Measurements from ENCODE around the gene CLIC4. TPM values are rescaled to one million over a fixed set of nuclear protein-coding genes. Genes with fewer than 3 reads are reported as not detected.
"Not testable (repeated sequence)": the region's sequence is repeated elsewhere in the genome, so short reads cannot be mapped to it uniquely, and the experiment has no call there.

The CLIC4 gene
- total RNA-seq, 1 donor, result 711 TPM

DNA sequence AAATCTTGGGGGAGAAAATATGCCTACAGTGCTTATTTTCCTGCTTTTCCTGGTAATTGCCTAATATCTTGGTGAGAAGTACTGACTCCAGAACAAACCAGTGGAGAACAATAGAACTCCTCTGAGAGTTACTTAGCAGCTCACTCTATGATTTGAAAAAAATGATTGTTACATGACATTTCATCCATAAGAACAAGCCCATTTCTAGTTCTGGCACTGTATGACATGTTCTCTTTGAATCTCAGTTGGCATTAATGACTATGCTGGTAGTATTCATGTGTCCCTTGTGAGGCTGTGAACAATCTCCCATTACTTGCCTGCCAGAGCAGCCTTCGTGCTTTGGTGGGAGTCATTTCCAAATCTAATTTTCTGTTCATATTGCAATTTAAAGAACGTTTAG lies 58.0 kb downstream of the CLIC4 start:
- Histone ChIP-seq H3K4me2 (ENCODE audit: insufficient read depth, low read length) (no peak overlapping the region), H3K4me3 (ENCODE audit: insufficient read depth, low read length) (no peak overlapping the region), H3K27me3 (ENCODE audit: insufficient read depth, low read length) (no peaks in the 10 kb centered on the region), H3K27ac (ENCODE audit: low read depth, low read length) (peak overlapping the region; percentile 9), H3K9me3 (ENCODE audit: low read depth, low read length) (no peaks in the 10 kb centered on the region), H3K4me1 (ENCODE audit: insufficient read depth, low read length) (peaks cover 44% of the 10 kb centered on the region), H2AFZ (ENCODE audit: low read length) (no peak overlapping the region), H3K79me2 (ENCODE audit: insufficient read depth, low read length) (peaks cover 75% of the 10 kb centered on the region), H4K20me1 (ENCODE audit: insufficient read depth, low read length) (peaks cover 58% of the 10 kb centered on the region), H3K36me3 (ENCODE audit: insufficient read depth, low read length) (peaks cover 33% of the 10 kb centered on the region)
- TF ChIP-seq, protein P1, sequence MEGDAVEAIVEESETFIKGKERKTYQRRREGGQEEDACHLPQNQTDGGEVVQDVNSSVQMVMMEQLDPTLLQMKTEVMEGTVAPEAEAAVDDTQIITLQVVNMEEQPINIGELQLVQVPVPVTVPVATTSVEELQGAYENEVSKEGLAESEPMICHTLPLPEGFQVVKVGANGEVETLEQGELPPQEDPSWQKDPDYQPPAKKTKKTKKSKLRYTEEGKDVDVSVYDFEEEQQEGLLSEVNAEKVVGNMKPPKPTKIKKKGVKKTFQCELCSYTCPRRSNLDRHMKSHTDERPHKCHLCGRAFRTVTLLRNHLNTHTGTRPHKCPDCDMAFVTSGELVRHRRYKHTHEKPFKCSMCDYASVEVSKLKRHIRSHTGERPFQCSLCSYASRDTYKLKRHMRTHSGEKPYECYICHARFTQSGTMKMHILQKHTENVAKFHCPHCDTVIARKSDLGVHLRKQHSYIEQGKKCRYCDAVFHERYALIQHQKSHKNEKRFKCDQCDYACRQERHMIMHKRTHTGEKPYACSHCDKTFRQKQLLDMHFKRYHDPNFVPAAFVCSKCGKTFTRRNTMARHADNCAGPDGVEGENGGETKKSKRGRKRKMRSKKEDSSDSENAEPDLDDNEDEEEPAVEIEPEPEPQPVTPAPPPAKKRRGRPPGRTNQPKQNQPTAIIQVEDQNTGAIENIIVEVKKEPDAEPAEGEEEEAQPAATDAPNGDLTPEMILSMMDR (IDR thresholded peaks at IDR 0.05; ENCODE audit: extremely low read depth, low read depth, low read length), result no peak
- peak; percentile 39 for DNase-seq (ENCODE audit: insufficient read length, low spot score, missing footprints)

DNA sequence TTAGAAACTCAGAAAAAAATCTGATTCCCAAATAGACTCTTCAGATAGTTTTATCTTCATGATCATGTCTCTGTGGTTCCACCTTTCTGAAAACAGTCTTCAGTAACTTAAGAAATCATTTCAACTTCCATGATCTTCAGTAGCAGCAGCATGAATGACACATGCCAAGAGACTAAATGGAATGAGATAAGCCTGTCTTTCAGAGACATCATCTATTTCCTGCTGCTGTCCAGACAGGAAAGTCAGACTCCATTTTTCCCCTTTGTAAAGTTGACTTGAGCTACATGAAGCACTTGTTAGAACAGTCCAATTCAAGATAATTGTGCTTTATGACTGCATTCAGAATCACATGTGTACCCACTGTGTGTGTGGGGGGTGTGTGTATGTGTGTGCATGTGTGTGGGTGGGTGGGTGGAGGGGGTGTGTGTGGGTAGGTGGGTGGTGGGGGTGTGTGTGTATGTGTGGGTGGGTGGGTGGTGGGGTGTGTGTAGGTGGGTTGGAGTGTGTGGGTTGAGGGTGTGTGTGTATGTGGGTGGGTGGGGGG lies 58.8 kb downstream of the CLIC4 start:
- no peak overlapping the region for H3K4me3 ChIP-seq (ENCODE audit: insufficient read depth, low read length)

DNA sequence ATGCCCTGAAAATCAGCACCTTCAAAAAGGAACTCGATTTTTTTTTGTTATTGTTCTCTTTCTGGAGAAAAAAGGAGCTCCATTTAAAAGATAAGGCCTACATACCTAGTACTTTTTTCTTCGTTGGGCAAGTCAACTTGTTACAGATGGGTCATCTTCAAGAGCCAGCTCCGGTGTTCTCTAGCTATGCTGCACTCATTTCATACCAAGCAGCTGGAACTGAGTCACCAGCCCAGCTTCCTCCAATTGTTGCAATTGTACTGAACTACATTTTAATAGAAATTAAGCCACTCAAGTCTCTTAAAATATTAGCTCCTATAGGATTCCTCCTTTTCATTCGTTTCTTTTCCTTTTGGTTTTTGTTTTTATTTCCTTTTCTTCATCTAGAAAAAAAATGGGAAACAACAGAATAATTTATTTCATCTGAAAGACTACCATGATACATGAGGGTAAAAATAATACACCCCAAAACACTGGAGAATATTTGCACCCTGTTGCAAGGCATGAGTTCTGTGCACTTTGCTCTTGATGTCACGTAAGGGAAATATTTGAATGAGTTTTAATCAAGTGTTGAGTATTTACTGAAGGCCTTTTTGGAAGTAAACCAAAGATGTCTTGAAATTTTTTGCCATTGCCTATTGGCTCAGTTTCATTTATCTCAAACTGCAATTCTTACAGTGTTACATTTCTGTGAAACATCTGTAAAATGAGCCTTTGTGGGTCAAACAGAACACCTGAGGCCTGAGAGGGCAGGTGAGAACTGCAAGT lies 60.5 kb downstream of the CLIC4 start:
- DNase-seq (ENCODE audit: insufficient read length, low spot score, missing footprints), result peak; percentile 79
- Histone ChIP-seq H3K36me3 (ENCODE audit: insufficient read depth, low read length) (peaks cover 30% of the 10 kb centered on the region), H3K4me2 (ENCODE audit: insufficient read depth, low read length) (peak overlapping the region; percentile 15), H2AFZ (ENCODE audit: low read length) (no peak overlapping the region), H3K79me2 (ENCODE audit: insufficient read depth, low read length) (peaks cover 96% of the 10 kb centered on the region), H3K27me3 (ENCODE audit: insufficient read depth, low read length) (no peaks in the 10 kb centered on the region), H3K4me3 (ENCODE audit: insufficient read depth, low read length) (no peak overlapping the region), H3K4me1 (ENCODE audit: insufficient read depth, low read length) (peaks cover 44% of the 10 kb centered on the region), H3K9me3 (ENCODE audit: low read depth, low read length) (no peaks in the 10 kb centered on the region), H3K27ac (ENCODE audit: low read depth, low read length) (no peak overlapping the region), H4K20me1 (ENCODE audit: insufficient read depth, low read length) (peaks cover 69% of the 10 kb centered on the region)
- TF ChIP-seq, protein P1 (IDR thresholded peaks at IDR 0.05; ENCODE audit: extremely low read depth, low read depth, low read length), result no peak

More for the DNA sequence above, 58.8 kb downstream of the CLIC4 start:
- Histone ChIP-seq H3K79me2 (ENCODE audit: insufficient read depth, low read length) (peaks cover 80% of the 10 kb centered on the region), H3K9me3 (ENCODE audit: low read depth, low read length) (no peaks in the 10 kb centered on the region), H2AFZ (ENCODE audit: low read length) (no peak overlapping the region), H3K4me2 (ENCODE audit: insufficient read depth, low read length) (no peak overlapping the region), H3K36me3 (ENCODE audit: insufficient read depth, low read length) (peaks cover 30% of the 10 kb centered on the region), H3K27ac (ENCODE audit: low read depth, low read length) (peak overlapping the region; percentile 31), H3K4me1 (ENCODE audit: insufficient read depth, low read length) (peaks cover 44% of the 10 kb centered on the region), H3K27me3 (ENCODE audit: insufficient read depth, low read length) (no peaks in the 10 kb centered on the region), H4K20me1 (ENCODE audit: insufficient read depth, low read length) (peaks cover 59% of the 10 kb centered on the region)
- TF ChIP-seq, protein P1 (IDR thresholded peaks at IDR 0.05; ENCODE audit: extremely low read depth, low read depth, low read length), result no peak
- peak; percentile 72 for DNase-seq (ENCODE audit: insufficient read length, low spot score, missing footprints)

DNA sequence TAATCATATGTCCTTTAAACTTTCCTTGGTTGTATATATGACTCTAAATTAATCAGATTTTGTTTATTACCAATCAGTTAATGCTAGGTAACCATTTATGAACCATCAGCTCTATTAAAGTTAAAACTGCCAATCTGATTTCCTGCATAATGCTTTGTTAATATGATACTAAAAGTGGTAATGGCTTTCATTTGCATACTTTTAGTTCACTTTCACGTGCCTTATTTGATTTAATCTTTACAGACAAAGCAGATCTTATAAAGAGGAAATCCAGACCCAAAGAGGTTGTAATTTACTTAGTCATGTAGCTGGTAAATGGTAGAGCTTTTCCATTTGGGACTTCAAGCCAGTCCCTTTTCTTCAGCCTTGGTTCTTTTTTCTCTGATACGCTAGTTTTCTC lies 61.3 kb downstream of the CLIC4 start:
- Histone ChIP-seq H3K4me2 (ENCODE audit: insufficient read depth, low read length) (no peak overlapping the region), H3K27me3 (ENCODE audit: insufficient read depth, low read length) (no peaks in the 10 kb centered on the region), H3K4me3 (ENCODE audit: insufficient read depth, low read length) (no peak overlapping the region), H3K4me1 (ENCODE audit: insufficient read depth, low read length) (peaks cover 40% of the 10 kb centered on the region), H3K9me3 (ENCODE audit: low read depth, low read length) (no peaks in the 10 kb centered on the region), H4K20me1 (ENCODE audit: insufficient read depth, low read length) (peaks cover 68% of the 10 kb centered on the region), H3K79me2 (ENCODE audit: insufficient read depth, low read length) (peaks cover 98% of the 10 kb centered on the region), H3K36me3 (ENCODE audit: insufficient read depth, low read length) (peaks cover 26% of the 10 kb centered on the region), H3K27ac (ENCODE audit: low read depth, low read length) (peak overlapping the region; percentile 18), H2AFZ (ENCODE audit: low read length) (no peak overlapping the region)
- TF ChIP-seq, protein P1 (IDR thresholded peaks at IDR 0.05; ENCODE audit: extremely low read depth, low read depth, low read length), result no peak
- no peak for DNase-seq (ENCODE audit: insufficient read length, low spot score, missing footprints)

DNA sequence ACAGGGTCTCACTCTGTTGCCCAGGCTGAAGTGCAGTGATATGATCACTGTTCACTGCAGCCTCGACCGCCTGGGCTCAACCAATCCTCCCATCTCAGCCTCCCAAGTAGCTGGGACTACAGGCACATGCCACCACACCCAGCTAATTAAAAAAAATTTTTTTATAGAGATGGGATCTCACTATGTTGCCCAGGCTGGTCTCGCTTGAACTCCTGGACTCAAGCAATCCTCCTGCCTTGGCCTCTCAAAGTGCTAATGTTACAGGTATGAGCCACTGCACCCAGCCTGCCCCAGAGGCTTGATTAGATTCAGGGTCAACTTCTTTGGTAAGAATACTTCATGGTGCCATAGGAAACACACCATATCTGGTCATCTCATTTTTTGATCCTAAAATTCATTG lies 66.2 kb downstream of the CLIC4 start:
- not testable (repeated sequence) for H3K4me3 ChIP-seq (ENCODE audit: insufficient read depth, low read length); H3K27ac ChIP-seq (ENCODE audit: low read depth, low read length); DNase-seq (ENCODE audit: insufficient read length, low spot score, missing footprints); H3K4me2 ChIP-seq (ENCODE audit: insufficient read depth, low read length); H3K4me1 ChIP-seq (ENCODE audit: insufficient read depth, low read length); H3K9me3 ChIP-seq (ENCODE audit: low read depth, low read length); H3K27me3 ChIP-seq (ENCODE audit: insufficient read depth, low read length); H2AFZ ChIP-seq (ENCODE audit: low read length)
- Histone ChIP-seq H4K20me1 (ENCODE audit: insufficient read depth, low read length) (peaks cover 49% of the 10 kb centered on the region), H3K79me2 (ENCODE audit: insufficient read depth, low read length) (peaks cover 96% of the 10 kb centered on the region), H3K36me3 (ENCODE audit: insufficient read depth, low read length) (peaks cover 47% of the 10 kb centered on the region)

DNA sequence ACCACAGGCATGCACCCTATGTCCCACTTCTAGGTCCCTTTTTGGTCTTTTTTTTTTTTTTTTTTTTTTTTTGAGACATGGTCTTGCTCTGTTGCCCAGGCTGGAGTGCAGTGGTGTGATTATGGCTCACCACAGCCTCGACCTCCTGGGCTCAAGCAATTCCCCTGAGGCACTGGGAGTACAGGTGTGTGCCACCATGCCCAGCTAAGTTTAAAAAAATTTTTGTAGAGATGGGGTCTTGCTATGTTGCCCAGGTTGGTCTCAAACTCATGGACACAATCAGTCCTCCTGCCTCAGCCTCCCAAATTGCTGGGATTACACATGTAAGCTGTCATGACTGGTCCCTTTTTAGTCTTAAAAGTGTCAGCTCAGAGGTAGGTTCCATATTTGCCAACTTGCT lies 75.0 kb downstream of the CLIC4 start:
- H3K9me3 ChIP-seq (ENCODE audit: low read depth, low read length); H3K4me1 ChIP-seq (ENCODE audit: insufficient read depth, low read length); H3K27me3 ChIP-seq (ENCODE audit: insufficient read depth, low read length); H3K27ac ChIP-seq (ENCODE audit: low read depth, low read length); DNase-seq (ENCODE audit: insufficient read length, low spot score, missing footprints); H3K4me2 ChIP-seq (ENCODE audit: insufficient read depth, low read length); H2AFZ ChIP-seq (ENCODE audit: low read length); H3K4me3 ChIP-seq (ENCODE audit: insufficient read depth, low read length): not testable (repeated sequence)
- Histone ChIP-seq H3K36me3 (ENCODE audit: insufficient read depth, low read length) (peaks cover 62% of the 10 kb centered on the region), H4K20me1 (ENCODE audit: insufficient read depth, low read length) (peaks cover 76% of the 10 kb centered on the region), H3K79me2 (ENCODE audit: insufficient read depth, low read length) (peaks cover 96% of the 10 kb centered on the region)

Measured in osteoblast (primary cell).